NT2/D1 (cell line): ENCODE results near the gene RNF220.

Source experiments
- DNase-seq: peaks from one replicate; pipeline ENCODE4 v3.0.0-alpha.2; 2011; ENCODE audit warnings: low read depth, low spot score
- H3K27me3 ChIP-seq: 2 replicates; pipeline ENCODE4 v1.6.0; 2011; ENCODE audit warnings: mild to moderate bottlenecking; ENCODE audit not compliant: insufficient read length, insufficient read depth
- H3K36me3 ChIP-seq: 2 replicates; pipeline ENCODE4 v1.6.1; 2011; ENCODE audit warnings: mild to moderate bottlenecking, low read length, mixed read lengths; ENCODE audit not compliant: insufficient read depth, insufficient read length
- H3K4me1 ChIP-seq: 2 replicates; pipeline ENCODE4 v1.5.1; 2011; ENCODE audit not compliant: insufficient read depth, insufficient read length
- H3K4me3 ChIP-seq: 2 replicates; pipeline ENCODE4 v1.5.1; 2011; ENCODE audit warnings: low read depth; ENCODE audit not compliant: insufficient read length
- H3K9ac ChIP-seq: 2 replicates; pipeline ENCODE4 v1.6.0; 2011; ENCODE audit warnings: low read depth; ENCODE audit not compliant: insufficient read length
- H3K9me3 ChIP-seq: 2 replicates; pipeline ENCODE4 v1.5.1; 2011; ENCODE audit warnings: mild to moderate bottlenecking, low read length; ENCODE audit not compliant: insufficient read depth
- SUZ12 ChIP-seq: IDR thresholded peaks from 2 replicates; pipeline ENCODE4 v1.6.1; 2011; ENCODE audit not compliant: insufficient read length, insufficient read depth; ENCODE audit errors: extremely low read depth
- YY1 ChIP-seq: IDR thresholded peaks from 2 replicates; pipeline ENCODE4 v1.6.1; 2011; ENCODE audit not compliant: insufficient read length, insufficient read depth
- ZNF274 ChIP-seq: IDR thresholded peaks from 2 replicates; pipeline ENCODE4 v1.6.1; 2011; ENCODE audit warnings: mild to moderate bottlenecking, low read depth, low read length

RNF220 gene

GRCh38 chr1:44467566-44467965, 62.5 kb downstream of the RNF220 start:
- no peak for TF ChIP-seq ZNF274
- no peak for TF ChIP-seq SUZ12
- TF ChIP-seq YY1 = no peak
- no peak for DNase-seq
- Histone ChIP-seq H3K36me3 (no peaks in the 10 kb centered on the region), H3K4me1 (no peaks in the 10 kb centered on the region), H3K9me3 (peaks cover 16% of the 10 kb centered on the region), H3K4me3 (no peak overlapping the region), H3K9ac (no peak overlapping the region), H3K27me3 (peaks cover 8% of the 10 kb centered on the region)

- no peaks in the 10 kb centered on the region for H3K36me3 ChIP-seq
Measured at GRCh38 chr1:44471911-44472453, 66.9 kb downstream of the RNF220 start.

DNA sequence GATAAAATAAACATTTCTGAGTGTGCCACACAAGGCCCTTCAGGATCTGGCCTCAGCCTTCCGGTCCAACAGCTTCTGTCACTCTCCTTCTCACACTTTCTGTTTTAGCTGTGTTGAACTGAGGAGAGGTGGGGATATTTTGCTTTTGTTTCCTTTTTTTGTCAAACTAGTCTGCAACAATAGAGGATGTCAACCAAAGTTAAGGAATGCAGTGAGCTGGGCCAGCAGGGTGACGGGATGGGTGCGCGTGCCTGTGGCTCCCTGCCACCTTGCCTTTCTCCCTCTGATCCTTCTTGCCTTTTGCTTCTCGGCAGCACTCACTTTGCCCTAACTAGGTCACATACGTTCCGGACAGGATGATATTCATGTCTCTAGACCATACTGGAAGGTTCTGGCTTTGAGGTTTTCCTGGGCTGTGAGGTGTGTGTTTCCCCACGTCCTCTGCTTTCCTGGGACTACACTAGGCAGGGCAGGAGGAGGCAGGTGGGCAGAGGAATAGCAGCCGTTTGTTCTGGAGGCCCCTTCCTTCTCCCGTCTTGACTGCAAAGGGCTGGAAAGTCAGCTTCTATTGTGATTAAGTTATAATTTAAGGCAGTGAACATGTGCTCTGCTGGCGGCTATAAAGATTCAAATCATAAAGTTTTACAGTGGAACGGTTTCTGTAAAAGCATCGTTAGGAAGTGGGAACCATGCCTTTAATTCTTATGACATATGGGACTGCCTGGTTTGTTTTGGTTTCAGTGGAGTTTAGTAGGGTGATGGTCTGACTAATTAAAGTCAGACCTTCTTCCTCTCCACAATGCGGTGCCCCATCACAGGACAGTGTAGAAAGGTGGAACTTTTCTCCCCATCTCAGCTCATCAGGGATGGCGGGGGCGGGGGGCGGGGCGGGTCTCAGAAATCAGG, 67.8 kb downstream of the RNF220 start:
- TF ChIP-seq SUZ12 (no peak), YY1 (no peak), ZNF274 (no peak)
- Histone ChIP-seq H3K9ac (no peak overlapping the region), H3K4me3 (no peak overlapping the region), H3K36me3 (no peaks in the 10 kb centered on the region), H3K9me3 (peaks cover 5% of the 10 kb centered on the region; the same call in 1 of the 2 replicates), H3K4me1 (no peaks in the 10 kb centered on the region), H3K27me3 (peaks cover 3% of the 10 kb centered on the region)
- no peak for DNase-seq

More at GRCh38 chr1:44471911-44472453, 66.9 kb downstream of the RNF220 start:
- peaks cover 5% of the 10 kb centered on the region; the same call in 1 of the 2 replicates for H3K9me3 ChIP-seq
- DNase-seq = no peak
- H3K27me3 ChIP-seq = peaks cover 3% of the 10 kb centered on the region
- H3K4me3 ChIP-seq = no peak overlapping the region
- TF ChIP-seq SUZ12 (no peak), YY1 (no peak), ZNF274 (no peak)
- no peaks in the 10 kb centered on the region for H3K4me1 ChIP-seq
- no peak overlapping the region for H3K9ac ChIP-seq

GRCh38 chr1:44476891-44477290, 71.8 kb downstream of the RNF220 start:
- H3K27me3 ChIP-seq = no peaks in the 10 kb centered on the region
- H3K9me3 ChIP-seq = peaks cover 2% of the 10 kb centered on the region; the same call in 1 of the 2 replicates
- no peaks in the 10 kb centered on the region for H3K36me3 ChIP-seq
- H3K4me3 ChIP-seq = no peak overlapping the region
- TF ChIP-seq SUZ12 (no peak), YY1 (no peak), ZNF274 (no peak)
- H3K9ac ChIP-seq = no peak overlapping the region
- no peaks in the 10 kb centered on the region for H3K4me1 ChIP-seq
- DNase-seq = no peak

DNA sequence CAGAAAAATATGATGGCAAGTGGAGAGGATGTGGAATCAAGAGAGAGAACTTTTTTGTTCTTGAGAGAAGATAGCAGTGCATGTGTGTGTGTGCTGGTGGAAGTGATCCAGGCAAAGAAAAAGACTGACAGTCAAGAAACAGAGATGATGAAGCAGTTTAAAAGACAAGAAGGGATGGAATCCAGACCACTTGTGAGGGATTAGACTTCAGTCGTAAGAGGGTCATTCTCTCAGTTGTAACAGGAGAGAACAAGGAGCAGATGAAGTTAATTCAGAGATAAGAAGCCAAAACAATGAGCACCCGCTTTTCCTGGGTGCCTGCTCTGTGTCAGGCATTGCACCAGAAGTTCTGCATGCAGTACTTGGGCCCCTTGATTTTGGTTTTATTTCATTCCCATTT, 76.6 kb downstream of the RNF220 start:
- DNase-seq = no peak
- Histone ChIP-seq H3K4me3 (no peak overlapping the region), H3K9me3 (no peaks in the 10 kb centered on the region), H3K9ac (no peak overlapping the region), H3K27me3 (no peaks in the 10 kb centered on the region), H3K36me3 (no peaks in the 10 kb centered on the region), H3K4me1 (peaks cover 7% of the 10 kb centered on the region)
- TF ChIP-seq ZNF274 (no peak), YY1 (no peak), SUZ12 (no peak)

GRCh38 chr1:44483089-44483874, 78.2 kb downstream of the RNF220 start:
- Histone ChIP-seq H3K4me3 (no peak overlapping the region), H3K27me3 (no peaks in the 10 kb centered on the region), H3K9ac (no peak overlapping the region), H3K9me3 (no peaks in the 10 kb centered on the region), H3K36me3 (no peaks in the 10 kb centered on the region), H3K4me1 (peaks cover 7% of the 10 kb centered on the region)
- no peak for DNase-seq
- TF ChIP-seq ZNF274 = no peak
- TF ChIP-seq SUZ12 = no peak
- TF ChIP-seq YY1 = no peak

GRCh38 chr1:44484155-44484688, 79.2 kb downstream of the RNF220 start:
- Histone ChIP-seq H3K27me3 (no peaks in the 10 kb centered on the region), H3K4me3 (no peak overlapping the region), H3K36me3 (no peaks in the 10 kb centered on the region), H3K4me1 (peaks cover 7% of the 10 kb centered on the region), H3K9me3 (no peaks in the 10 kb centered on the region), H3K9ac (peak overlapping the region; percentile 23)
- peak; percentile 59 for DNase-seq
- TF ChIP-seq ZNF274 (no peak), SUZ12 (no peak), YY1 (no peak)
